ENCODE results near the gene SIRT2. TPM values are rescaled to one million over a fixed set of nuclear protein-coding genes. Genes with fewer than 3 reads are reported as not detected.
"Not testable (repeated sequence)": the region's sequence is repeated elsewhere in the genome, so short reads cannot be mapped to it uniquely, and the experiment has no call there.

Gene SIRT2
- total RNA-seq, 1 donor from 2014 or later: 125 TPM

GRCh38 chr19:38870612-38871011 lies 28.8 kb downstream of the SIRT2 start:
- Histone ChIP-seq H3K4me1 (ENCODE audit: control insufficient read depth in 3 of 3, insufficient read depth in 3 of 3, low read length in 3 of 3) (peaks cover 13 to 16% (median 15%) of the 10 kb centered on the region in 3 donors), H3K9ac (ENCODE audit: low read depth in 1 of 3, low read length in 3 of 3) (no peak overlapping the region), H3K27ac (ENCODE audit: low read depth, low read length) (no peak overlapping the region), H3K4me3 (ENCODE audit: low read length in 3 of 3) (no peak overlapping the region), H3K9me3 (ENCODE audit: control insufficient read depth in 3 of 3, low read length in 3 of 3) (no peaks in the 10 kb centered on the region), H3K36me3 (ENCODE audit: control insufficient read depth in 3 of 3, insufficient read depth in 3 of 3, low read length in 3 of 3) (no peaks in the 10 kb centered on the region), H3K27me3 (ENCODE audit: control insufficient read depth in 3 of 3, insufficient read depth in 3 of 3, low read length in 3 of 3) (no peaks in the 10 kb centered on the region)

DNA sequence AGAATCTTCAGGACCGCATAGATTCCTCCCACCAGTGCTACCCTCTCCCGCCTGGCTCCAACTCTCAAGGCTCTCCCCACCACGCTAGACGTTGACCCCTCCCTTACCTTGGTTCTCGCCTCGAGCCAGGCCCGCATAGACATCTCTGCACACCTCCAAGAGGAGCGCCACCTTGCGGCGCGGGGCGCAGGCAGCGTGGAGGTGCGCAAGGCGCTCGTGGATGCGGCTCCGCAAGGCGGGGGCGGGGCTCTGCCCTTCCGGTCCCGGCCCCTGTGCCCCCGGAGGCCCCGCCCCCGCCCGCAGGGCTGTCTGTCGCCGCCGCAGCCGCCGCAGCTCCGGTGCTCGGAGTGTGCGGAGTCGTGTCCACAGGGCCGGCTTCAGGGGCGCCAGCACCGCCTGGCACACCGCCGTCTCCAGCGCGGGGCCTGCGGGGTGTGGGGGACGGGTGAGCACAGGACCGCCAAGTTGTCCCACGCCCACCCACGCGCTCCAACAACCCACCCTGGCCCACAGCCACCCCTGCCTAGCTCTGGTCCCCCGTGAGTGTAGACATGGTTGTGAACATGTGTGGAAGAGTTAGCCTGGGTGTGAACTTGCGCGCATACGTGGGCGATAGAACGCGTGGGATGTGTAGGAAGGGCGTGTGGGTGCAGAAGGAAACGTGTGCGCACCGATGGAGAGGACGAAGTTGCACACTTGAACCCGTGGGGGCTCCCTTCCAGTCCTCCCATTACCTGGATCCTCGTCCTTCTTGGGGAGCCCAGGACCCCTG lies 29.4 kb downstream of the SIRT2 start:
- H3K4me1 ChIP-seq (ENCODE audit: control insufficient read depth in 3 of 3, insufficient read depth in 3 of 3, low read length in 3 of 3): peaks cover 13 to 16% (median 15%) of the 10 kb centered on the region in 3 donors

DNA sequence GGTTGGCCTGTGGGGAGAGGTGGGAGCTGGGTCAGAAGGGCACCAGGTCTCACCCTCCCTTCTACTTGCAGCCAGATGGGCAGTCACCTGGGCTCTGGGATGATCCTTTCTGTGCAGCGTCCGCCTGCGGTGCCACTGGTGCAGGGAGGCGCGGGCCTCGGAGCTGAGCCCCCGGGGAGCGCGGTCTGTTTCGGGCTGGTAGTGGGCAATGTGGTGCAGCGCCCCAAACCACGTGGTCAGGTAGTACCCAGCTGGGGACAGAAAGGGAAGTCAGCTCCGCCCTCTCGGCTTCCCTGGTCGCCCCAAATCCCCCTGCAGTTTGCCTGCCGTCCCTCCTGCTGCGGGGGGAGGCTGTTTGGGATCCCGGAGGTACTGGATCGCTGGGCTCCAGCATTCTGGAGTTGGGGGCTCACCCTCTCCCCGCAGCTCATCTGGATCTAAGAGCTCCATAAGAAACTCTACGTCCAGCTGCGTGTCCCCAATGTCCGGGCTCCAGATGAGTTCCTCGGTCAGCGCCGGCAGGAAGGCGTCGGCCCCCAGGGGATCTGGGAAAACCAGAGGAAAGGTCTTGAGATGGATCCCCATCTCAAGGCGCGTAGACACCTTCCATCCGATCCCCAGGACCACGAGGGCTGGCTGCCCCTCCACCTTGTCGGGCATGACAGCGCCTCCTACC lies 30.1 kb downstream of the SIRT2 start:
- no peak overlapping the region for H3K27ac ChIP-seq (ENCODE audit: low read depth, low read length)
- H3K27me3 ChIP-seq (ENCODE audit: control insufficient read depth in 3 of 3, insufficient read depth in 3 of 3, low read length in 3 of 3): no peaks in the 10 kb centered on the region
- H3K9ac ChIP-seq (ENCODE audit: low read depth in 1 of 3, low read length in 3 of 3): peak overlapping the region; percentile 57 to 77 (median 67)
- H3K4me1 ChIP-seq (ENCODE audit: control insufficient read depth in 3 of 3, insufficient read depth in 3 of 3, low read length in 3 of 3): peaks cover 13 to 16% (median 15%) of the 10 kb centered on the region in 3 donors
- H3K4me3 ChIP-seq (ENCODE audit: low read length in 3 of 3): peak overlapping the region; percentile 75 to 77 (median 77)
- no peaks in the 10 kb centered on the region for H3K36me3 ChIP-seq (ENCODE audit: control insufficient read depth in 3 of 3, insufficient read depth in 3 of 3, low read length in 3 of 3)
- H3K9me3 ChIP-seq (ENCODE audit: control insufficient read depth in 3 of 3, low read length in 3 of 3): no peaks in the 10 kb centered on the region

More for the DNA sequence above, 29.4 kb downstream of the SIRT2 start:
- peak overlapping the region; percentile 75 to 77 (median 77) for H3K4me3 ChIP-seq (ENCODE audit: low read length in 3 of 3)
- peak overlapping the region; percentile 61 to 77 (median 67) for H3K9ac ChIP-seq (ENCODE audit: low read depth in 1 of 3, low read length in 3 of 3)
- H3K27me3 ChIP-seq (ENCODE audit: control insufficient read depth in 3 of 3, insufficient read depth in 3 of 3, low read length in 3 of 3): no peaks in the 10 kb centered on the region
- H3K36me3 ChIP-seq (ENCODE audit: control insufficient read depth in 3 of 3, insufficient read depth in 3 of 3, low read length in 3 of 3): no peaks in the 10 kb centered on the region
- no peak overlapping the region for H3K27ac ChIP-seq (ENCODE audit: low read depth, low read length)
- no peaks in the 10 kb centered on the region for H3K9me3 ChIP-seq (ENCODE audit: control insufficient read depth in 3 of 3, low read length in 3 of 3)

DNA sequence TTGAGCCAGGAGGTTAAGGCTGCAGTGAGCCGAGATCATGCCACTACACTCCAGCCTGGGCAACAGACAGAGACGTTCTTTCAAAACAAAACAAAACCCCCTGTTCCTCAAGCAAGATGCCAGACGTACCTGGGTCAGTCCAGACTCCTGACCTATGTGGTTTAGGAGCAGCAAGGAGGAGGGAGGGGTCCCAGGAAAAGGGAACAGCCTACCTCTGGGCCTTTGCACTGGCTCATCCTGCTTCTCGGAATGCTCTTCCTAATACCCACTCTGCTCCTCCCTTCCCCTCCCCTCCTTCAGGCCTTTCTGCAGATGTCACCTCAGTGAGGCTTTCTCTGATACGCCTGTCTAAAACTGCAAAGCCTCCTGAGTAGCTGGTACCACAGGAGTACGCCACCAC lies 30.9 kb downstream of the SIRT2 start:
- Histone ChIP-seq H3K4me1 (ENCODE audit: control insufficient read depth in 3 of 3, insufficient read depth in 3 of 3, low read length in 3 of 3) (peaks cover 13 to 16% (median 13%) of the 10 kb centered on the region in 3 donors), H3K9ac (ENCODE audit: low read depth in 1 of 3, low read length in 3 of 3) (no peak overlapping the region), H3K27ac (ENCODE audit: low read depth, low read length) (no peak overlapping the region), H3K36me3 (ENCODE audit: control insufficient read depth in 3 of 3, insufficient read depth in 3 of 3, low read length in 3 of 3) (no peaks in the 10 kb centered on the region), H3K27me3 (ENCODE audit: control insufficient read depth in 3 of 3, insufficient read depth in 3 of 3, low read length in 3 of 3) (no peaks in the 10 kb centered on the region), H3K4me3 (ENCODE audit: low read length in 3 of 3) (no peak overlapping the region), H3K9me3 (ENCODE audit: control insufficient read depth in 3 of 3, low read length in 3 of 3) (no peaks in the 10 kb centered on the region)

GRCh38 chr19:38867171-38867780 lies 32.1 kb downstream of the SIRT2 start:
- no peak overlapping the region for H3K4me3 ChIP-seq (ENCODE audit: low read length in 3 of 3)
- no peaks in the 10 kb centered on the region for H3K36me3 ChIP-seq (ENCODE audit: control insufficient read depth in 3 of 3, insufficient read depth in 3 of 3, low read length in 3 of 3)
- no peak overlapping the region for H3K27ac ChIP-seq (ENCODE audit: low read depth, low read length)
- peaks cover 19 to 21% (median 21%) of the 10 kb centered on the region in 3 donors for H3K4me1 ChIP-seq (ENCODE audit: control insufficient read depth in 3 of 3, insufficient read depth in 3 of 3, low read length in 3 of 3)
- no peaks in the 10 kb centered on the region for H3K27me3 ChIP-seq (ENCODE audit: control insufficient read depth in 3 of 3, insufficient read depth in 3 of 3, low read length in 3 of 3)
- no peak overlapping the region for H3K9ac ChIP-seq (ENCODE audit: low read depth in 1 of 3, low read length in 3 of 3)
- H3K9me3 ChIP-seq (ENCODE audit: control insufficient read depth in 3 of 3, low read length in 3 of 3): no peaks in the 10 kb centered on the region

DNA sequence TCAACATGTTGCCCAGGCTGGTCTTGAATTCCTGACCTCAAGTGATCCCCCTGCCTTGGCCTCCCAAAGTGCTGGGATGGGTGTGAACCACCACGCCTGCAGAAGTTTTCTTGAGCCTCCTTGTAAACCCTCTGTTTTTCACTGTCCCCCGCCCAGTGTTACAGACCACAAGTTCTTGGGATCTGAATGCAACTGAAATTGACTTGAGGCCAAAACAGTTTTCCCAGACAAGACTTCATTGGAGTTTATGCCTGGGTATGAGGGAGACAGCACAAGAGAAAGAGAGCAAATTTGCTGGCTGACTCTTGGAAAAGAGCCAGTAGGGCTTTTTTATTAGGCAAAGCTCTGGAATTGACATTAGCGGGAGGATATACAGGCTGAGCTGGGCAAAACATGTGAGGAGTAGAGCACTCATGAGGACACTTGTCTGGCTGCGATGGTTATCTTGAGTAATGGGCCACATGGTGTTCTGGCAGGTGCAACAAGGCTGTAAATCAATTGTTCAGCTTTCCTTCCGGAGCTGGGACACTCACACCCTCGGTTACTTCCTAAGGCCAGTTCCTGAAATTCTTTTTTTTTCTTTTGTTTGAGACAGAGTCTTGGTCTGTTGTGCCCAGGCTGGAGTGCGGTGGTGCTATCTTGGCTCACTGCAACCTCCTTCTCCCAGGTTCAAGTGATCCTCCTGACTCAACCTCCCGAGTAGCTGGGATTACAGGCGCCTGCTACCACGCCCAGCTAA lies 36.9 kb downstream of the SIRT2 start:
- no peak overlapping the region for H3K27ac ChIP-seq (ENCODE audit: low read depth, low read length)
- no peaks in the 10 kb centered on the region for H3K27me3 ChIP-seq (ENCODE audit: control insufficient read depth in 3 of 3, insufficient read depth in 3 of 3, low read length in 3 of 3)
- H3K4me3 ChIP-seq (ENCODE audit: low read length in 3 of 3): peak overlapping the region in 1 of 3 donors; percentile 1
- no peaks in the 10 kb centered on the region for H3K36me3 ChIP-seq (ENCODE audit: control insufficient read depth in 3 of 3, insufficient read depth in 3 of 3, low read length in 3 of 3)
- H3K9me3 ChIP-seq (ENCODE audit: control insufficient read depth in 3 of 3, low read length in 3 of 3): no peaks in the 10 kb centered on the region
- no peak overlapping the region for H3K9ac ChIP-seq (ENCODE audit: low read depth in 1 of 3, low read length in 3 of 3)
- peaks cover 9 to 11% (median 9%) of the 10 kb centered on the region in 3 donors for H3K4me1 ChIP-seq (ENCODE audit: control insufficient read depth in 3 of 3, insufficient read depth in 3 of 3, low read length in 3 of 3)

- no peak overlapping the region for H3K9ac ChIP-seq (ENCODE audit: low read depth in 1 of 3, low read length in 3 of 3)
- peaks cover 9 to 11% (median 10%) of the 10 kb centered on the region in 3 donors for H3K4me1 ChIP-seq (ENCODE audit: control insufficient read depth in 3 of 3, insufficient read depth in 3 of 3, low read length in 3 of 3)
- no peaks in the 10 kb centered on the region for H3K36me3 ChIP-seq (ENCODE audit: control insufficient read depth in 3 of 3, insufficient read depth in 3 of 3, low read length in 3 of 3)
- no peaks in the 10 kb centered on the region for H3K9me3 ChIP-seq (ENCODE audit: control insufficient read depth in 3 of 3, low read length in 3 of 3)
- H3K27me3 ChIP-seq (ENCODE audit: control insufficient read depth in 3 of 3, insufficient read depth in 3 of 3, low read length in 3 of 3): no peaks in the 10 kb centered on the region
- H3K4me3 ChIP-seq (ENCODE audit: low read length in 3 of 3): no peak overlapping the region
- no peak overlapping the region for H3K27ac ChIP-seq (ENCODE audit: low read depth, low read length)
Observed at GRCh38 chr19:38861368-38861767, 38.0 kb downstream of the SIRT2 start.

DNA sequence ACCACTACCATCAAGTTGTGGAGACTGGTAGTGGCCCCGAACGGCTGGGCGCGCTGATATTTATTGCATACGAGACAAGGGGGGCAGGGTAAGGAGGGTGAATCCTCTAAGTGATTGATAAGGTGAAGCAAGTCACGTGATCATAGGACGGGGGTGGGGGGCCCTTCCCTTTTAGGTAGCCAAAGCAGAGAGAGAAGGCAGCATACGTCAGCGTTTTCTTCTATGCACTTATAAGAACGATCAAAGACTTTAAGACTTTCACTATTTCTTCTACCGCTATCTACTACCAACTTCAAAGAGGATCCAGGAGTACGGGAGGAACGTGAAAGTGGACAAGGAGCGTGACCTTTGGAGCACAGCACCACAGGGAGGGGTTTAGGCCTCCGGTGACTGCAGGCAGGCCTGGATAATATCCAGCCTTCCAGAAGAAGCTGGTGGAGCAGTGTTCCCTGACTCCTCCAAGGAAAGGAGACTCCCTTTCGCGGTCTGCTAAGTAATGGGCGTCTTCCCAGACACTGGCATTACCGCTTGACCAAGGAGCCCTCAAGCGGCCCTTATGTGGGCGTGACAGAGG lies 39.7 kb downstream of the SIRT2 start:
- peaks cover 9 to 11% (median 10%) of the 10 kb centered on the region in 3 donors for H3K4me1 ChIP-seq (ENCODE audit: control insufficient read depth in 3 of 3, insufficient read depth in 3 of 3, low read length in 3 of 3)
- H3K27me3 ChIP-seq (ENCODE audit: control insufficient read depth in 3 of 3, insufficient read depth in 3 of 3, low read length in 3 of 3); H3K4me3 ChIP-seq (ENCODE audit: low read length in 3 of 3); H3K9me3 ChIP-seq (ENCODE audit: control insufficient read depth in 3 of 3, low read length in 3 of 3); H3K27ac ChIP-seq (ENCODE audit: low read depth, low read length); H3K36me3 ChIP-seq (ENCODE audit: control insufficient read depth in 3 of 3, insufficient read depth in 3 of 3, low read length in 3 of 3); H3K9ac ChIP-seq (ENCODE audit: low read depth in 1 of 3, low read length in 3 of 3): not testable (repeated sequence)

GRCh38 chr19:38856813-38857212 lies 42.6 kb downstream of the SIRT2 start:
- H3K9me3 ChIP-seq (ENCODE audit: control insufficient read depth in 3 of 3, low read length in 3 of 3): no peaks in the 10 kb centered on the region
- no peaks in the 10 kb centered on the region for H3K27me3 ChIP-seq (ENCODE audit: control insufficient read depth in 3 of 3, insufficient read depth in 3 of 3, low read length in 3 of 3)
- H3K4me1 ChIP-seq (ENCODE audit: control insufficient read depth in 3 of 3, insufficient read depth in 3 of 3, low read length in 3 of 3): peaks cover 7 to 9% (median 7%) of the 10 kb centered on the region in 3 donors
- no peak overlapping the region for H3K9ac ChIP-seq (ENCODE audit: low read depth in 1 of 3, low read length in 3 of 3)
- no peak overlapping the region for H3K27ac ChIP-seq (ENCODE audit: low read depth, low read length)
- no peak overlapping the region for H3K4me3 ChIP-seq (ENCODE audit: low read length in 3 of 3)
- H3K36me3 ChIP-seq (ENCODE audit: control insufficient read depth in 3 of 3, insufficient read depth in 3 of 3, low read length in 3 of 3): no peaks in the 10 kb centered on the region
